ENCODE data around the gene PRKCB.
A peak's percentile ranks its signal among the peaks of the same experiment; 100 is the strongest.

Gene PRKCB

DNA sequence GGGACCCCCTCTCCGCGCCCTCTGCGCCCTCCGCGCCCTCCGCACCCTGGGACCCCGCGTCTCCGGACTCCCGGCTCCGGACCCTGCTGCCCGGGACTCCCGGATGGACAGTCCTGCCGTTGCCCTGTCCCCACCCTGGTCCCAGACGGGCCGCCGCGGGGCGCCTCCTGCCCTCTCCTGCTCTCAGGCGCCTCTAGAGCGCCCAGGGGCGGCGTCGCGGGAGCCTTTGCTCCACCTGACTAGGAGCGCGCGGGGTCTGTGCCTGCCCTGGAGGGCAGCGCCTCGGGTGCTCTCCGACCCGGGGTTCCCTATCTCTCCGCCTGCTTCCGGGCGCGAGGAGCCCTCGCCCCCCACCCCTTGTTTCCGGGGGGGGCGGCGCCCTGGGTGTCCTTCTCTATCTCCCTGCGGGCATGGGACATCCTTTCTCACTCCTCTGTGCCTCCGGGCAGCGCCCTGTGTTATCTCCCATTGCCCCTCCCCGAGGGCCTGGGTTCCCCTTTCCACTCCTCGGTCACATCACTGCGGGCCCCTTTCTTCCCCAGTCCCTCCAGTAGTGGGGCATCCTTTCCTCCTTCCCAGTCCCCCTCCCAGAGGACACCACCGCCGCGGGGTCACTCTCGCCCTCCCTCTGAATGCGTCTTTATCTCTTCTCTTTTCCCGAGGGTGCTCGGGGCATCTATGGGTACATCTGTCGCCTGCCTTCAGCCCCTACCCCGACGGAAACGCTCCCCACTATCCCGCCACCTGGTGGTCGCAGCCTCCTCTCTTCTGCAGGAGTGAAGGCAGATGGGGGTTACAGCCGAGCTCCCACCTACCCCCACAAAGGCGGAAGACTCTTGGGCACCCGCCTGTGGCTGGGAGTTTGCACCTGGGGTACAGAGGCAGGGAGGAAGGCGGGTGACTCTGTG is 875 bp downstream of the PRKCB start:
- DNase-seq = peak; percentile 60

DNA sequence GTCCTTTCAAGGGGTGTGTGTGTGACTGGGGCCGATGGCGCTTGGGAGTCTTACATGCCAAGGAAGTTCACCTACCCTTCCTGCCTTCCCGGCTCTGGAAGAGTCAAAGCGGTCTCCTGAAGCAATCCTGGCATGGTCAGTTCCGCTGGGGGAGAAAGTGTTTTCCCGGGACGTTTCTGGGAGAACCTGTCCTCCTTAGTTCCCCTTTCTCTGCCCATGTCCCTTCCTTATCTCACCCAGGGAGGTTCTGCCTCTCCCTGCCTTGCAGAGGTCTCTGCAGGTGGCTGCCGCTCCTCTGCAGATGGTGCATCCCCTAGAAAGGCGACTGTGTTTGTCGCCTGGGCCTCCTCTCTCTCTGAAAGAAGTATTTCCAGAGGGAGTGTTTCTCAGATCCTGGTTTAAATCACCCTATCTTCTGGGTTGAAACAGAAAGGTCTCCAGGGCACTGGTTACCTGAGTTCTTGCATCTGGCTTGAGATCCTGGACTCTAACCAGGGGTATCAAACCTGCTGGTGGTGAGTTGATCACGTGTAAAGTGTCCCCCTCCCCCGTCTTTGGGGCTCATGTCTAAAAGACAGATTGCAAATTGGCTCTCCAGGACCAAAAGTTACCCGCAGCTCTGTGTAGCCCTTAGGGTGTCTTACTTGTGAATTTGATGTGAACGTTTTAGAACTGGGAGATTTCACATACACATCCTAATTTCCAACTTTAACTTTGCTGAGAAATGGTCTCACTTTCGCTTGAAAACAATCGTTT is 1.9 kb downstream of the PRKCB start:
- no peak for DNase-seq

DNA sequence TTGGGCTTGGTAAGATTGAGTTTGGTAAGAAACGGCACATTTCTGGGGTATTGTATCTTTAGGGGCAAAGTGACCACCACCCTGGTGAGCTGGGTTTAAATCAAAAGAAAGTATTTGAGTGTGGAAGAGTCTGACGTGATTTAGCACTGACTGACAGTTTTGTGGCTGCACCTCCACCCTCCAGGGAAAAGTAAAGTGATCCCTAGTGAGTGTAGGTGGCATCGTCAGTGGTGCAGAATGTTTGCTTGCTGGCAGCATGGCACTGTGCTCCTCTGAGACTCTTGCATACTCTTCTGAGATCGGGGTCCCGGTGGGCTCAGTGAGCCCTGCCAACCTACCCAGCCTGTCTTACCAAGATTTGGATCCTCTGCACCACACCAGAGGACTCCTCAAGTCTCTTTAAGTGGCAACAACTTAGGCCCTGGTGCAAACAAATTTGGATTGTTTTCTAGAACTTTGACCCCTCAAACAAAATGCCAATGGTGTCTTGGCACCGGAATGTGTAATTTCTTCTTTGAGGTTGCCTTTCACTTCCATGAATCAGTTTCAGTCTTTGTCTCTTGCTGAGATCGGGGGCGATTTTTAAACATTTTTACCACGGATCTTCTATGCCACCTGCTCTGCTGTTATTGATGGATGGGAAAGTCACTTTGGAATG is 2.8 kb downstream of the PRKCB start:
- DNase-seq = no peak

DNA sequence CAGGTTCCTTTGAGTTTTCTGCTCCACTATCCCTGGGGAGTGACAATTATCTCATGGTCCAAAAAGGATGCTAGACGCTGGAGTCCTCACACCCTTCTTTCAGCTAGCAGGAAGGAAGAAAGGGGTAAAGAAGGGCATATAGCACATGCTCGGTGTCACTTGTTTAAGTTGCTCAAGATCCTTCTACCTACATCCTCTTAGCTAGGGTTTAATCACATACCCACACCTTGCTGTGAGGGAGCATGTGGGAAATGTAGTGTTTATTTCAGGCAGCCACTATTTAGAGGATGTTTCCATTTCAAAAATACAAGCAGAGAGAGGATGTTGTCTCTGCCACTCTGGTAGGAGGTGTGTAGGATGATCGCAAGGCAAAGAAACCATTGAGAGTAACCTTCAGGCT is 4.5 kb downstream of the PRKCB start:
- DNase-seq = no peak

DNA sequence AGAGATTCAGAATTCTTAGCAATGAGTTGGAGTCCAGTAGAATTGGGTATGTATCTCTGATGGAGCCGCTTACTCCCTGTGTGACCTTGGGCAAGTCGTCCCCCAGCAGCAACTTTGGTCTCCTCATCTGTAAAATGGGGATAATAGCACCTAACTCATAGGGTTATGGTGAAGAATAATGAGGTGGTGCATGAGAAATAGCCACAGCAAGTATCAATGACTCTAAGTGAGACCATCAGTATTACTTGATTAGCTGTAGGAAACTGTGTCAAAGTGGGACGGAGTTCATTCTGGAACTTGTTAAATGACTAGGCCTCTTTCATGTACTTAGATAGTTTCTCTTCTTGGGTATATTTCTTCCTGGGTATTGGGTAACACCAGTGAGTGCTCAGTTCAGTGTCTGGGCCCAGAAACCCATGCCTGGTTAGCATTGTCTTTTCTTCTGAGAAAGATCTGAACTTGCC is 6.4 kb downstream of the PRKCB start:
- peak; percentile 35 for DNase-seq

DNA sequence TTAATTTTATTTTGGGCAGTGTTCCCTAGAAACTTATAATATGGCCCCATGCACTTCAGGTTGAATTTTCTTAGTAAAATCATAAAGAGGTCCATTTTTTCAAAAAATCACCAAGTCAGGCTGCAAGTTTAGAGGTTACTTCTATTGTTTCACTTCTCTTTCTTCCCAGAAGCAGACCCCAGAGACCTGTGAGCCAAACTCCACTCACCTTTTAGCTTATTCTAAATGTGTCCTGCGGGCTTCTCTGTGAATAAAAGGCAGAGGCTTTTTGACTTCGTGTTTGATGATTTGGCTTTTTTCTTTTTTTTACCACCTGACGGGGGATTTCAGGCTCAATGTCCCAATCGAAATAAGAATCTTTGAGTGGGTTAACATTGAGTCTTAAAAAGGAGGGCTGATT is 7.4 kb downstream of the PRKCB start:
- DNase-seq = no peak

DNA sequence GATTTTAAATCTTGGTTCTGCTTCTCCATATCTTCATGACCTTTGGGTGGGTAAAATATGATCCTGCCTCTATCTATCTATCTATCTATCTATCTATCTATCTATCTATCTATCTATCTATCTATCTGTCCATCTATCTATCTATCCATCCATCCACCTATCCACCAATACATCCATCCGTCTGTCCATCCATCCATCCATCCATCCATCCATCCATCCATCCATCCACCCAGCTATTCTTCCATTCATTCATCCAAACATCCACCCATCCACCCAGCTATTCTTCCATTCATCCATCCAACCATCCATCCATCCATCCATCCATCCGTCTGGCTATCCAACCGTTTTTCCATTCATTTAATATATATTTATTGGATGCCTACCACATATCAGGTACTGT is 11.5 kb downstream of the PRKCB start:
- no peak for DNase-seq

DNA sequence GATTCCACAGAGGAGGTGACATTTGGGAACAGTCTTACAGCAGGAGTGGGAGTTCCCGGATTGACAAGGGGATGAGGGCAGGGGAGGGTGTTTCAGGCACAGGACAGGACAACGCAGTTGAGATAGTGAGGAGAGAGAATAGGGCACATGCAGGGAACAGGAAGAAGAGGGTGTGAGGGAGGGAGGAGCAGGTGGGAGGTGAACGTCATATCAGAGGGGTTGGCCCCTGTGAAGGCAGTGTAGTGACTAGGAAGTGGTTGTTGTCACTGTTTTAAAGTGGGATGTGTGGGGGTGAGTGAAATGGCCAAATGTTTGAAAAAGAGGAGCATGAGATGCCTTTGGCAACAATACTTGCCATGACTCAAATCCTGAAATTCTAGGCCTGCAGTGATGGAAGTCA is 12.2 kb downstream of the PRKCB start:
- peak; percentile 37 for DNase-seq

DNA sequence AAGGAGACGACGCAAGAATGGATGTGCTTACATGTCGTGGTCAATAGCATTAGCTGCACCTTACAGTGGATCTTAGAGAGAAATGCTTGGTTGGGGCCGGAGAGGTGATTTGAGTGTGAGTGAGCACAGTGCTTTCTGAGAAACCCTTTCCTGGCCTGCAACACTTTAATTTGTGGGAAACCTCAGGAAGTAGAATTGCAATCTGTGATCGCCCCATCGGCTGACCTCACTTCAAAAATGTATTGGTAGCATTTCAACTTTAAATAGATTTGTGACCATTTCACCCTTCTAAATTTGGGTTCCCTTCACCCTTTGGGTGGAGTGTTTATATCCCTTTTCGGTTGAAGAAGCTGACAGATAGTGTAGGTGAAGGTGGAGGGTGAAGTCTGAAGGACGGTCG is 13.2 kb downstream of the PRKCB start:
- DNase-seq = no peak

DNA sequence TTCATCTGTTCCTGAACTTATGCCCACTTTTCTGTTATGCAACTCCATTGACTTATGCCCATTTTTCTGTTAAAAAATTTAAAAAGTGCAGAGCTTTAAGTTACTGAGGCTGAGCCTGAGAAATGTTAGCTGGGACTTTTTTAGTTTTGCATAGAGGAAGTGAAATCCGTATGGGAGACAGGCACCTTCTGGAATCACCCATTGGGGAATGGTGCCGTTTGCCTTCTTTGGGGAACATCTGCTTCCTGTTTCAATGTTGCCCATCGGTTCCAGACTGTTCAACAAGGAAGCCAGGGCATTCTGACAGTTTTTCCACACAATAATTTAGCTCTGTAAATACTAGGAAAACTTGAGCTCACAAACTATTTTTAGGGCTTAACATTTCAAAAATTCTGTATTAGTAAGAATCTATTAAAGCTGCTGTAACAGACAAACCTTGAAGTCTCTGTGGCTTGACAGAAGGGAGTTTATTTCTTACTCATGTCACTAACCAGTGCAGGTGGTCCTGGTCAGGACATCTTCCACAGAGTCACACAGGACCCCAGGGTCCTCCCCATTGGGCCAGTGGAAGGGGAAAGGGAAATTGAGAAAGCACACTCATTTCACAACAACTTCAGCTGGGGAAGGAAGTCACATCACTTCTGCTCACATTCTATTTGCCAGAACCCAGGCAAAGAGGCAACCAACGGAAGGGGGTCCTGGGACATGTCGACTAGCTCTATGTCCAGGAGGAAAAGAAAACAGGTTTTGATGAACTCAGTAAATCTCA is 17.2 kb downstream of the PRKCB start:
- no peak for DNase-seq

DNA sequence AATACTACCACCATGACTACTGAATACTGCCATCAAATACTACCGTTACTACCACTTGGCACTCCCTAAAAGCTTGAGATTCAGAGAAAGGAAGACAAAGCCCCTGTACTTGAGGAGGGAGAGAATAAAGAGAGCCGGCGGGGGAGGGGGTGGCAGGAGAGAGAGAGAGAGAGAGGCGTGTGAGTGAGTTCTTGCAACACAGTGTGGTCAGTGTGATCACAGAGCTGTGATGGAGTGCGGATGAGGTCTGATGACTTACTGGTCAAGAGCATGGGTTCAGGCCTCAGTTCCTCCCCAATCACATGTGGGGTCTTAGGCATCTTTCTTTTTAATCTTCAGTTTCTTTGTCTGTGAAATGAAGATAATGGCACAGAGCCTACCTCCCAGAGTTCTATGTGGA is 19.2 kb downstream of the PRKCB start:
- no peak for DNase-seq

DNA sequence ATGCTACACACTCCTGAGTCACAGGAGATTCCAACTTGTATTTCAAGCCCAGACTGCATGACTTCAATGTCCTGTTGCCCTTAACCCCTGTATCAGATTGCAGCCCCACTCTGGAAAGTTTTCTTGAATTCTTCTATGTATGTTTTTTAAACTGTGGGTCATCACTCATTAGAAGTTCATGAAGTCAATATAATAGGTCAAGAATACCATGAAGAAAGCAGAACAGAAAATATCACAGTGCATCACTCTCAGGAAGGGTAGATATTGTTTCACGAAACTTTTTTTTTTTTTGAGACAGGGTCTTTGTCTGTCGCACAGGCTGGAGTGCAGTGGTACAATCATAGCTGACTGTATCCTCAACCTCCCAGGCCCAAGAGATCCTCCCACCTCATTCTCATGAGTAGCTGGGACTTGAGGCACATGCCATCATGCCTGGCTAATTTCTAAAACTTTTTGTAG is 20.5 kb downstream of the PRKCB start:
- no peak for DNase-seq

DNA sequence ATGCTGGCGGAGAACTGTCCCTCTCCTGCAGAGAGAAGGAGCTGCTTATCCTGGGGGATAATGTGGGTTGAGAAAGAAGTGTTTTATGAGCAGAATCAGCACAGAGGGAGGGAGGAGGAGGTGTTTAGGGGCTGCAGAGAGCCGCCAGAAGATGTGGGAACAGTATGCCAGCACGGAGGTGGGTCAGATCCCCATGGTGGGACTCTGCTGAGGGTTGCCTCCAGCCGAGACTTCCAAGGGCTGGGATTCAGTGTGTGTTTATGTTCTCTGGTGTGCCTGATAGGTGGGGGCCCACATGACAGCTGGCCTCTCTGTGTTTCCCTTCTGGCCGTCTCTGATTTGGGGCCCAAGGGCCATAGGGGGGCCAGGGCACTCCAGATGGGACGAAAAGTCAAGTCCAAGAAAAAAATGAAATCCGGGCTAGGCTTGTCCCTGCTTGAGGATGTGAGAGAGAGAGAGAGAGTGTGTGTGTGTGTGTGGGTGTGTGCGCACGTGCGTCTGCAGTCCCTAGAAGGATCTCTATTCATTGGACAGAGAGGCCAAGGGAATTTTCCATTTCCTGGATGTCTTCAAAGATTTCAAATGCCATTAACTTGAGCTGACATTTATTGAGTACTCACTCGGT is 21.6 kb downstream of the PRKCB start:
- DNase-seq = no peak

DNA sequence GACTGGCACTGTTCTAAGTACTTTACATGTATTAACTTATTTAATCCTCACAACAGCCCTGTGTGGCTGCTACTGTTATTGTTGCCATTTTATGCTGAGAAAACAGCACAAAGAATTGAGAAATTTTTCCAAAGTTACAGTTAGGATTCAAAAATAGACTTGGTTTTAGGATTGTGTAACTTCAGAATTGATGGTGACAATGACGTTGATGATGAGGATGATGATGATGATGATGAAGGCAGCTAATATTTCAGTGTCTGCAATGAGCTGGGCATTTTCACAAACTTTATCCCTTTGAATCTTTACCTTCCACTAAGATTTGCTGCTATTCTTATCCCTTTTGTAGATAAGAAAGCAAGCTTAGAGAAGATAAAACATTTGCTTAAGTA is 22.1 kb downstream of the PRKCB start:
- no peak for DNase-seq

DNA sequence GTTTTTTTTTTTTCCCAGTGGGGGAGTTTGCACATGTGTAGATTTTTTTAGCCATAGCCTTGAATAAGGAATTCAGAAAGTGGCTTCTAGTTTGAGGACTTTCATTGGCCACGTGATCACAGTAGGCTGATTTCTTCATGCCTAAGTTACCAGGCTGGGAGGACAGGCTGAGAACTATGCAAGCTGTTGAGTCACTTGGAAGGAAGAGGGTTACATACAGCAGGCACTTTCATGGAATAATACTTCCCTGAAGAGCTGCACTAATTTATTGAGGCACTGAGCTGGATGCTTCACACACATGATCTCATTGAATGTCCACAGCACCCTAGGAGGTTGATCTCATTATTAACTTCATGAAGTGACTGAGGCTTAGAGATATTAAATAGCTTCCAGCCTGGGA is 22.8 kb downstream of the PRKCB start:
- DNase-seq = no peak

DNA sequence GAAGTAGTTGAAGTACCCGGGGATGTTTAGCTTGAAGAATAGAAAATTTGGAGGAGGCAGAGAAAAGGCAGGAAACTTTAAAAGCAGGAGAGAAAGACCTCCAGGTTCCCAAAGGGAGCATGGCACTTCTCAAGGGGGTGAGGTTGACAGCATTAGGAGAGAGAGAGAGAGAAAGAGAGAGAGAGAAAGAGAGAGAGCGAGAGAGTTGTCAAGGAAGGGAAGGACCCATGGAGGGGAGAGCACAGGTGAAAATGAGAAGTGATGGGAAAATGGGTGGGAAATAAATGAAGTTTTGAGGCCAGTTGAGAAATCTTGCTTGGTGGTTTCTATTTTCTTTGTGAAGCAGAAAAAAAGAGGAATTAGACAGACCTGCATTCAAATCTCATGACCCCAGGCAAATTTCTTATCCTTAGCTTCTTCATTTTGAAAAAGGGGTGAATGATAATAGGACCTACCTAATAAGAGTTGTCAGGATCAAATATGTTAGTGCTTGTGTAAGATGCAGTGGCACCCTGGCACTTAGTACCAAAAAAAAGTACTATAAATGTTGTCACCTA is 24.0 kb downstream of the PRKCB start:
- DNase-seq = no peak

DNA sequence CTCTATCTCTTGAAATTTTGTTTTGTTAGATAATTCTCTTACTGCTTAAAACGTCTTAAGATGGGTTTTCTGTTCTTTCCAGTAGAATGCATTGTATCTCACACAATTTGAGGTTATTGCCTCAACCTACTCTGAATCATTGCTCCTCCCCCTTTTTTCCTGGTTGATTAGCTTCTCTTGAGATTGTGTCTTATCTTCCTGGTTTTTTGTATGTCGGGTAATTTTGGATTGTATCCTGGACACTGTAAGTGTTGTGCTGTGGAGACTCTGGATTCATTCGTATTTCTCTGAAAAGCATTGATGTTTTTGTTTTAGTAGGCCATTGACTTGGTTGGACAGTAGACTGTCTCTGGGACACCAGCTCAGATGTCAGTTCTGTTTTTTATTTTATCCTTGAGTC is 26.1 kb downstream of the PRKCB start:
- no peak for DNase-seq

DNA sequence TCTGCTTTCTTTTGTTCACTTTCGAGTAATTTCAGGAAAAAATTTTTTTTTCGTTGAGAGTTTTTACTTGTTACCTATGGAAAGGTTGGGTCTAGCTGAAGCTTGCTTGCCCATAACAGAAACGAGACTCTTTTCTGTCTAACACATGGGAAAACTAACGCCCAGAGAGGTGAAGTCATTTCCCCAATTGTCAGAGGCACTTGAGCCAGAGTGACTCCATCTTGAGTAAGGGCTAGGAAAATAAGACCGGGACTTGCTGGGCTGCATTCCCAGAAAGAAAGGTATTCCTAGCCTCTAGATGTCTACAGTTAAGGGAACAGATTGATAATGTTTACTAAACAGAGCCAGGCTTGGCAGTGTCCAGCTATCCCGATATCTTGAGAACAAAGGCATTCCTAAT is 26.8 kb downstream of the PRKCB start:
- DNase-seq = no peak

DNA sequence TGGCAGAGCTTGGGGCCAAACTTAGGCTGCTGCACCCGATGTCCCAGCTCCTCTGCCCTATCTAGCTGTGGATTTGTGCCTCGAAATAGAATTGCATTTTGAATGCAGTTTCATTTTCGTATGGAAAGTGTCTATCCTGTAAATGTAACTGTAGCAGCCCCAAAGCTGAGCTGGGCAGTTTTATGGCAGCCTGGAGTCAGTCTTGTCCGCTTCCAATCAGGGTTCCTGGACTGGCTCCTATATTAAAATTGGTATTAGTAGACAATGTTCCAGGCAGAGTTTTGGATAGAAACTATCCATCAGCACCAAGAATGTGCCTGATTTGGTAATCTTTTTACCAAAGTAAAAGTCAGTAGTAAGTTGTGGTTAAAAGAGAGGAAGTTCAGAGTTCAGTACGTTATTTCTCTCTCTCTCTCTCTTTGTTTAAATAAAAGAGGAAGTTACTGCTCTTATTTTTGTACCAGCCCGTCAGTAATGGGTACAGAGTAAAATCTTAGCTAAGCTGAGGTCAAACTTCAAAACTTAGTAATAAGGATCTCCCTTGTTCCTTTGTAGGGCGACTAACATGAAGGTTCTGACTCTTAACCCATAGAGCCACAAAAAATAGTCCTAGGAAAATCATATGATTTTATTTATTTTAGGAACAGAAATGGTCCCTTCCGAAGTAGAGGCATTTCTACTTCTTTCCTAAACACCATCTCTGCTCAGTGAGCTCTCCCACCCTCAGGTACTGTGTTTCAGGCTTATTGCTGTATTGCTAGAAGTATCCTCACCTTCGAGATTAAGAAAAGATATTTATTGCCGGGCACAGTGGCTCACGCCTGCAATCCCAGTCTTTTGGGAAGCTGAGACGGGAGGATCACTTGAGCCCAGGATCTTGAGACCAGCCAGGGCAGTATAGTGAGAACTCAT is 28.0 kb downstream of the PRKCB start:
- no peak for DNase-seq

DNA sequence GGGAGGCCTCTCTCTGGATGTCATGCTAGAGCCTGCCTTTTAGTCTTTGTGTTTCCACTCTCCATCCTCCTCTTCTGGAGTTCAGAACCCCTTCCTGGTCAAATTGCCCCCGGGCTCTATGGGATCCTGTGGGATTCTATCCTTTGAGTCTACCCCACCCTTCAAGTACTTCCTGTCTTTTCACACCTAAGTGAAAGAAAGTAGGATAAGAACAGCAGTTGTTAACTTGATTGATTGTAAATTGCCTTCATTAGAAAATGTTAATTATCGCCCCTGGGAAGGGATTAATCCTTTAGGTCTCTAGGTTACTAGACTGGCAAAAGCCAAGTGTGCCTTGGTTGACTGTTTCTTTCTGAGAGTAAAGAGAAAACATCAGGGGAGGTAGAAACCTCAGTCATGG is 30.1 kb downstream of the PRKCB start:
- no peak for DNase-seq

DNA sequence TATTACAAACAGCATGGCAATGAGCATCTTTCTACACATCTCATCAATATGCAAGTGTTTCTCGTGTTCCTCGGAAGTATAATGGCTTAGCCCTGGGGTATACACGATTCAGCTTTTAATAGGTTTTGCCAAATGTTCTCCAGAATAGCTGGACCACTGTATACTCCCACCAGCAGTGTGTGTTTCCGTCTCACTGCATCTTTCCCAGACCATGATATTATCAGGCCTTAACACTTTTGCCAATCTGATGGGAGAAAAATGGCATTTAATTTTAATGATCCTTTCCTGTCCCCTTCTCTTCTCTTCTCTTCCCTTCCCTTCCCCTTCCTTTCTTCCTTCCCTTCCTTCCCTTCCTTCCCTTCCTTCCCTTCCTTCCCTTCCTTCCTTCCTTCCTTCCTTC is 30.8 kb downstream of the PRKCB start:
- DNase-seq = no peak
